Panc1 (cell line): ENCODE measurements around the gene DLG2.

Experiments used
- POLR2AphosphoS5 ChIP-seq: IDR thresholded peaks from 2 replicates; pipeline ENCODE4 v1.6.1; 2012; ENCODE audit warnings: mild to moderate bottlenecking, low read depth, low read length, moderate library complexity
- TF ChIP-seq, protein P1 (sequence below): fragments of 450-650 bp; IDR thresholded peaks from 2 replicates; pipeline ENCODE4 v1.5.1; 2017; ENCODE audit warnings: mild to moderate bottlenecking

DNA sequence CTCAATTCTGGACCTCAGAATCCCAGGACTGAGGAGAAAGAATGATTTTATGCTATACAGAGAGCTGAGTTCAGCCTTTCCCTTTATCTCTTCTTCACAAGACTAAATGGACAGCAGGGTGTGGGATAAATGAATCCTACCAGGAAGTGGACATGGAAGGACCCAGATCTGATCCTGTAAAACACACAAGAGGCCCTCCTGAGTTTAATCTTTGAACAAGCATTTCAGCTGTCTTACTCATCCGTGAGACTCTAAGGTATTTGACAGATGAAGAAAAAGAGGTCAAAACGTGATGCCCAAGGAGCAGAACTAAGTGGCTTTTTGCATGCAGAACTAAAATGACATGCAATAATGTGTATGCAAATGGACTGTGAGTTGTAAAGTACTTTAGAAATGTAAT lies 511.3 kb downstream of the DLG2 start:
- TF ChIP-seq, protein P1, sequence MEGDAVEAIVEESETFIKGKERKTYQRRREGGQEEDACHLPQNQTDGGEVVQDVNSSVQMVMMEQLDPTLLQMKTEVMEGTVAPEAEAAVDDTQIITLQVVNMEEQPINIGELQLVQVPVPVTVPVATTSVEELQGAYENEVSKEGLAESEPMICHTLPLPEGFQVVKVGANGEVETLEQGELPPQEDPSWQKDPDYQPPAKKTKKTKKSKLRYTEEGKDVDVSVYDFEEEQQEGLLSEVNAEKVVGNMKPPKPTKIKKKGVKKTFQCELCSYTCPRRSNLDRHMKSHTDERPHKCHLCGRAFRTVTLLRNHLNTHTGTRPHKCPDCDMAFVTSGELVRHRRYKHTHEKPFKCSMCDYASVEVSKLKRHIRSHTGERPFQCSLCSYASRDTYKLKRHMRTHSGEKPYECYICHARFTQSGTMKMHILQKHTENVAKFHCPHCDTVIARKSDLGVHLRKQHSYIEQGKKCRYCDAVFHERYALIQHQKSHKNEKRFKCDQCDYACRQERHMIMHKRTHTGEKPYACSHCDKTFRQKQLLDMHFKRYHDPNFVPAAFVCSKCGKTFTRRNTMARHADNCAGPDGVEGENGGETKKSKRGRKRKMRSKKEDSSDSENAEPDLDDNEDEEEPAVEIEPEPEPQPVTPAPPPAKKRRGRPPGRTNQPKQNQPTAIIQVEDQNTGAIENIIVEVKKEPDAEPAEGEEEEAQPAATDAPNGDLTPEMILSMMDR, result no peak
- no peak for TF ChIP-seq POLR2AphosphoS5
